RWPE2 (cell line): Measurements from ENCODE around the gene NPR1.
A peak's percentile ranks its signal among the peaks of the same experiment; 100 is the strongest.

Experiments used
- ATAC-seq: fragments of 200-7000 bp; cut with Tn5 transposase; 3 replicates; pipeline ENCODE4 v1.9.1; 2021; ENCODE audit warnings: low read depth
- DNase-seq: peaks from one replicate; pipeline ENCODE4 v3.0.0-alpha.2; 2020; ENCODE audit warnings: low spot score
- H3K27ac ChIP-seq: fragments of 450-650 bp; 2 replicates; pipeline ENCODE4 v1.5.1; 2017; ENCODE audit warnings: mild to moderate bottlenecking; ENCODE audit not compliant: poor library complexity, severe bottlenecking
- H3K27me3 ChIP-seq: fragments of 250-450 bp; sonication (Bioruptor Pico); 2 replicates; pipeline ENCODE4 v1.5.1; 2021; ENCODE audit warnings: mild to moderate bottlenecking, moderate library complexity; ENCODE audit not compliant: insufficient read depth, poor library complexity, severe bottlenecking
- H3K36me3 ChIP-seq: fragments of 250-450 bp; sonication (Bioruptor Pico); 2 replicates; pipeline ENCODE4 v1.5.1; 2020; ENCODE audit warnings: low read depth, mild to moderate bottlenecking, moderate library complexity
- H3K4me1 ChIP-seq: fragments of 250-450 bp; sonication (Bioruptor Pico); 2 replicates; pipeline ENCODE4 v1.5.1; 2021; ENCODE audit warnings: mild to moderate bottlenecking, moderate library complexity; ENCODE audit not compliant: insufficient read depth, poor library complexity, severe bottlenecking
- H3K4me3 ChIP-seq: fragments of 250-450 bp; sonication (Bioruptor Pico); 2 replicates; pipeline ENCODE4 v1.5.1; 2021; ENCODE audit warnings: mild to moderate bottlenecking, moderate library complexity; ENCODE audit not compliant: severe bottlenecking
- H3K9me3 ChIP-seq: fragments of 250-450 bp; sonication (Bioruptor Pico); 2 replicates; pipeline ENCODE4 v1.5.1; 2021; ENCODE audit warnings: mild to moderate bottlenecking, moderate library complexity; ENCODE audit not compliant: severe bottlenecking
- TF ChIP-seq, protein P1 (sequence below): fragments of 450-650 bp; IDR thresholded peaks from one replicate; pipeline ENCODE4 v1.5.1; 2017; ENCODE audit warnings: mild to moderate bottlenecking, moderate library complexity; ENCODE audit not compliant: poor library complexity, severe bottlenecking

The NPR1 gene

GRCh38 chr1:153677718-153678518, 570 bp upstream of the NPR1 start:
- Histone ChIP-seq H3K4me3 (peak overlapping the region; percentile 27), H3K36me3 (no peaks in the 10 kb centered on the region), H3K9me3 (no peaks in the 10 kb centered on the region), H3K27ac (no peak overlapping the region), H3K4me1 (no peaks in the 10 kb centered on the region), H3K27me3 (peaks cover 33% of the 10 kb centered on the region)
- TF ChIP-seq, protein P1, sequence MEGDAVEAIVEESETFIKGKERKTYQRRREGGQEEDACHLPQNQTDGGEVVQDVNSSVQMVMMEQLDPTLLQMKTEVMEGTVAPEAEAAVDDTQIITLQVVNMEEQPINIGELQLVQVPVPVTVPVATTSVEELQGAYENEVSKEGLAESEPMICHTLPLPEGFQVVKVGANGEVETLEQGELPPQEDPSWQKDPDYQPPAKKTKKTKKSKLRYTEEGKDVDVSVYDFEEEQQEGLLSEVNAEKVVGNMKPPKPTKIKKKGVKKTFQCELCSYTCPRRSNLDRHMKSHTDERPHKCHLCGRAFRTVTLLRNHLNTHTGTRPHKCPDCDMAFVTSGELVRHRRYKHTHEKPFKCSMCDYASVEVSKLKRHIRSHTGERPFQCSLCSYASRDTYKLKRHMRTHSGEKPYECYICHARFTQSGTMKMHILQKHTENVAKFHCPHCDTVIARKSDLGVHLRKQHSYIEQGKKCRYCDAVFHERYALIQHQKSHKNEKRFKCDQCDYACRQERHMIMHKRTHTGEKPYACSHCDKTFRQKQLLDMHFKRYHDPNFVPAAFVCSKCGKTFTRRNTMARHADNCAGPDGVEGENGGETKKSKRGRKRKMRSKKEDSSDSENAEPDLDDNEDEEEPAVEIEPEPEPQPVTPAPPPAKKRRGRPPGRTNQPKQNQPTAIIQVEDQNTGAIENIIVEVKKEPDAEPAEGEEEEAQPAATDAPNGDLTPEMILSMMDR: peak; percentile 94
- ATAC-seq (peak; percentile 55; the same call in 2 of the 3 replicates), DNase-seq (no peak)

DNA sequence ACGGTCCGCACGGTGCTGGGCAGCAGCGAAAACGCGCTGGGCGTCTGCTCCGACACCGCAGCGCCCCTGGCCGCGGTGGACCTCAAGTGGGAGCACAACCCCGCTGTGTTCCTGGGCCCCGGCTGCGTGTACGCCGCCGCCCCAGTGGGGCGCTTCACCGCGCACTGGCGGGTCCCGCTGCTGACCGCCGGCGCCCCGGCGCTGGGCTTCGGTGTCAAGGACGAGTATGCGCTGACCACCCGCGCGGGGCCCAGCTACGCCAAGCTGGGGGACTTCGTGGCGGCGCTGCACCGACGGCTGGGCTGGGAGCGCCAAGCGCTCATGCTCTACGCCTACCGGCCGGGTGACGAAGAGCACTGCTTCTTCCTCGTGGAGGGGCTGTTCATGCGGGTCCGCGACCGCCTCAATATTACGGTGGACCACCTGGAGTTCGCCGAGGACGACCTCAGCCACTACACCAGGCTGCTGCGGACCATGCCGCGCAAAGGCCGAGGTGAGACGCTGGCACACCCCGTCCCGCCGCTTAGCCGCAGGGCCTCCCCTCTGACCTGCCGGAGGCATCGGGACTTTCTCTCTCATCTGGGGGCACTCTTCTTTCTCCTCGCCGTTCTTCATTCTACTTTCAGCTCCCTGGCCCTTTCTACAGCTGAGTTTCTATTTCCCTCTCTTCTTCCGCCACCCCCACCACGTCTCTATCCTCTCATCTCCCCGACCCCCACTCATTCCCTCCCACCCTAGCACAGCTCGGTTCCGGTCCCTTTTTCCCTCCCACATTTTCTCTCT, 1.0 kb downstream of the NPR1 start:
- ATAC-seq (peak; percentile 58), DNase-seq (no peak)
- no peaks in the 10 kb centered on the region for H3K36me3 ChIP-seq
- H3K9me3 ChIP-seq: no peaks in the 10 kb centered on the region
- peaks cover 33% of the 10 kb centered on the region for H3K27me3 ChIP-seq
- no peaks in the 10 kb centered on the region for H3K4me1 ChIP-seq
- TF ChIP-seq, protein P1: no peak
- H3K4me3 ChIP-seq: peak overlapping the region; percentile 27
- no peak overlapping the region for H3K27ac ChIP-seq

DNA sequence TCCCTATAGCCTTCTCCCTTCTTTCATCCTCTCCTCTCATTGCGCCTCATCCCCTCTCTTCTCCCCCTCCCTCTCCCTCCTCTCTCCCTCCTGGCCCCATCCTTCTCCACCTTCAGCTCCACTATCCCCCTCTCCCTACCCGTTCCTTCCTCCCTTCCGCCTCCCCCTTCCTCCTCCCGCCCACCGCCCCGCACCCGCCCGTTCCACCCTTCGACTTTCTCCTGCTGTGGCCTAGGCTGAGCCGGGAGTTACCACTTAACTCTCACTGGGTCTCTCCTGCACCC, 1.6 kb downstream of the NPR1 start:
- TF ChIP-seq, protein P1: no peak
- DNase-seq: no peak
- Histone ChIP-seq H3K36me3 (no peaks in the 10 kb centered on the region), H3K27me3 (peaks cover 33% of the 10 kb centered on the region), H3K4me3 (no peak overlapping the region), H3K27ac (no peak overlapping the region), H3K9me3 (no peaks in the 10 kb centered on the region), H3K4me1 (no peaks in the 10 kb centered on the region)
- ATAC-seq: no peak

DNA sequence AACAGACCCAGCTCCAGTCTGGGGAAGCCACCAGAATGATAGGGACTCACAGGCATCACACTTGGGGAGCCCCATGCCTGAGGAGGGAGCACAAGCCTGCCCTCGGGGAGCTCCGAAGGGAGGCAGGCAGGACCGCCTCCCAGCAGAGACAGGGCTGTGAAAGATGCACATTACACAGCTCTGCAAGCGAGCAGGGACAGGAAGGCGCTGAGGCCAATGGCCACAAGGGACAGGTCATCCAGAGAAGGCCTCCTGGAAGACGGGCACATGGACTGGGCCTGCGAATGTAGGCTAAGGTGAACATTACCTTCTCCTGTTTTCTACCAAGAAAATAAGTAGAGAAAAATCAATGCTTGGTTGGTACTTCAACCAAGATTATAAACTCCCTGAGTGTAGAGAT, 4.2 kb downstream of the NPR1 start:
- Histone ChIP-seq H3K36me3 (no peaks in the 10 kb centered on the region), H3K4me3 (no peak overlapping the region), H3K27me3 (peaks cover 33% of the 10 kb centered on the region), H3K27ac (no peak overlapping the region), H3K4me1 (no peaks in the 10 kb centered on the region), H3K9me3 (no peaks in the 10 kb centered on the region)
- TF ChIP-seq, protein P1: no peak
- DNase-seq (no peak), ATAC-seq (no peak)
